Endodermal cell (in vitro differentiated cells): Measurements from ENCODE around the gene POC1A. TPM values are rescaled to one million over a fixed set of nuclear protein-coding genes. Genes with fewer than 3 reads are reported as not detected.
"Not testable (repeated sequence)": the region's sequence is repeated elsewhere in the genome, so short reads cannot be mapped to it uniquely, and the experiment has no call there.

Source experiments
- DNase-seq: peaks from one replicate; pipeline ENCODE4 v3.0.0-alpha.2; 2017
- H3K27ac ChIP-seq: 2 replicates; pipeline ENCODE4 v1.5.1; 2013; ENCODE audit warnings: mild to moderate bottlenecking, low read depth, low read length, moderate library complexity
- H3K27me3 ChIP-seq: 2 replicates; pipeline ENCODE4 v1.6.1; 2013; ENCODE audit warnings: mild to moderate bottlenecking, low read length, moderate library complexity; ENCODE audit not compliant: insufficient read depth, control insufficient read depth, poor library complexity, severe bottlenecking
- H3K36me3 ChIP-seq: 2 replicates; pipeline ENCODE4 v1.7.0; 2013; ENCODE audit warnings: mild to moderate bottlenecking, low read length, moderate library complexity; ENCODE audit not compliant: control insufficient read depth, insufficient read depth
- H3K4me1 ChIP-seq: one replicate; pipeline ENCODE4 v1.7.0; 2013; ENCODE audit warnings: low read length; ENCODE audit not compliant: control insufficient read depth, insufficient read depth
- H3K4me3 ChIP-seq: 2 replicates; pipeline ENCODE4 v1.5.1; 2013; ENCODE audit warnings: mild to moderate bottlenecking, low read length, moderate library complexity
- H3K9ac ChIP-seq: 2 replicates; pipeline ENCODE4 v1.6.1; 2013; ENCODE audit warnings: mild to moderate bottlenecking, low read length, moderate library complexity; ENCODE audit not compliant: poor library complexity, severe bottlenecking; ENCODE audit errors: extremely low read depth
- H3K9me3 ChIP-seq: 2 replicates; pipeline ENCODE4 v1.6.1; 2013; ENCODE audit warnings: mild to moderate bottlenecking, low read length, moderate library complexity; ENCODE audit not compliant: control insufficient read depth
- H3K27ac Mint-ChIP-seq: 2 replicates; pipeline ENCODE4 v1.8.0; 2020; ENCODE audit warnings: mixed read lengths
- H3K27me3 Mint-ChIP-seq: 2 replicates; pipeline ENCODE4 v1.8.0; 2021; ENCODE audit warnings: mild to moderate bottlenecking, mixed read lengths; ENCODE audit not compliant: insufficient read depth
- H3K36me3 Mint-ChIP-seq: 2 replicates; pipeline ENCODE4 v1.8.0; 2020; ENCODE audit warnings: low read depth, mixed read lengths
- H3K4me1 Mint-ChIP-seq: 2 replicates; pipeline ENCODE4 v1.8.0; 2020; ENCODE audit warnings: mixed read lengths
- H3K4me3 Mint-ChIP-seq: 2 replicates; pipeline ENCODE4 v1.8.0; 2020; ENCODE audit warnings: mild to moderate bottlenecking, moderate library complexity, mixed read lengths
- H3K9me3 Mint-ChIP-seq: 2 replicates; pipeline ENCODE4 v1.8.0; 2020; ENCODE audit warnings: mild to moderate bottlenecking, mixed read lengths
- CTCF ChIP-seq: fragments of 200-600 bp; sonication (generic); conservative IDR thresholded peaks from 2 replicates; pipeline ENCODE4 v1.5.0; 2021; ENCODE audit warnings: antibody characterized with exemption, mild to moderate bottlenecking
- WGBS, 2 experiments: methylation state at CpG; one replicate each; pipeline versions ENCODE4 v1.1.5 to v1.1.7; 2013; ENCODE audit warnings: missing lambda C conversion rate in 2 of 2, mixed read lengths in 1 of 2; ENCODE audit not compliant: insufficient coverage in 1 of 2, insufficient read length in 1 of 2; 5-methylcytosine and 5-hydroxymethylcytosine counted together
- total RNA-seq, 2 donors: library from RNA; stranded (reverse); fragmentation: NEBNext Ultra II Directional in 1 of 2; extraction: Animal tissue kit (Norgen Biotek cat#: 25700) in 1 of 2; gene quantifications; 2 replicates in 1 of 2; 3 replicates in 1 of 2; pipeline ENCODE4 v1.2.1, GENCODE V29; 2021

POC1A gene
- total RNA-seq, 2 donors from 2014 or later: 19.7 to 24.0 TPM

DNA sequence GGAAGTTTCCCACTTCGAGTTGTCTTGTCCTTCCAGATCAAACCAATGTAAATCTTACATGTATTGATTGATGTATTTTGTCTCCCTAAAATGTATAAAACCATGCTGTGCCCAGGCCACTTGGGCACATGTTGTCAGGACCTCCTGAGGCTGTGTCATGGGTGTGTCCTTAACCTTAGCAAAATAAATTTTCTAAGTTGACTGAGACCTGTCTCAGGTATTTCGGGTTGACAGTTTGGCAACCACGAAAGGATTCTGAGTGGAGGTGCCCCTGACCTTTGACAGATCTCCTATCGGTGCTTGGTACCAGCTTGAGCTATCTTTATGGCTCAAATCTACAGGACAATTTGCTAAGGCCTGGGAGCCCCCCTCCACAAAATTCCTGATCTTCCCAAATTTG, 1.7 kb upstream of the POC1A start:
- Histone ChIP-seq H3K27ac (no peak overlapping the region), H3K4me1 (no peaks in the 10 kb centered on the region), H3K9me3 (no peaks in the 10 kb centered on the region), H3K4me3 (no peak overlapping the region), H3K9ac (no peak overlapping the region), H3K36me3 (no peaks in the 10 kb centered on the region), H3K27me3 (no peaks in the 10 kb centered on the region)
- no peak for DNase-seq
- Mint-ChIP-seq H3K9me3 (no peaks in the 10 kb centered on the region), H3K27ac (no peak overlapping the region), H3K4me1 (peaks cover 8% of the 10 kb centered on the region), H3K36me3 (no peaks in the 10 kb centered on the region), H3K4me3 (peak overlapping the region; percentile 88), H3K27me3 (no peaks in the 10 kb centered on the region)
- TF ChIP-seq CTCF: no peak
- 94 to 96% methylated on average over 3 to 4 of the region's 4 CpGs for WGBS, 2 experiments

DNA sequence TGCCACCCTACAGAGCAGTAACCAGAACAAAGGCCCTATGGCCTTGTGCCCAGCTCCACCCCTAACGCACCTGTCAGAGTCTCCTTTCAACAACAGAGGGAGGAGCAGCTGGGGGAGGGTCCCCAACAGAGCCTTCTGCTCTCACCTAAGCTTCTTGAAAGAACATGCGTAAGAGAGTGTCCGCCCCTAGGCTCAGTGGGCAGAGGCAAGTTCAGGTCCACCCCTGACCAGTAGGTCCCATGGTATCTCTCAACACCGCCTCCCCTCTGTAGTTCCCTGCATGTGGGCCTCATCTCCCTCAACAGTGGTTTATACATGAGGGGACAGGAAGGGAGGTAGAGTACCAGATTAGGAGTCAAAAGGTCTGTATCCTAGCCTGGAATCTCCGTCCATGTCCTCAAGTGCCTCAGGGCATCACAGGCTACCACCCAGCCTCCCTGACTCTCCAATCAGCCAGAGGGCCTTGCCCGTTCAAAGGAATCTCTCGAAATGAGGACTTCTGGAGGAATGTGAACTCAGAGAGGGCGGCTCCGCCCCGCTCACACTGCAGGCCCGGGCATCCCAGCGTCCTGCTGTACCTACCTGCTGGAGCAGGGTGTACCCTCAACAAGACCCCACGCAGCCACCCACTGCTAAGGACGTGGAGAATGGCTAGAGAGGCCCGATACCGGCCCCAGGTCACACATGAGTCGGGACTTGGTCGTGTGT, 680 bp downstream of the POC1A start:
- Histone ChIP-seq H3K27ac (peak overlapping the region; percentile 51), H3K9me3 (no peaks in the 10 kb centered on the region), H3K4me1 (no peaks in the 10 kb centered on the region), H3K36me3 (peaks cover 8% of the 10 kb centered on the region), H3K9ac (peak overlapping the region; percentile 76), H3K27me3 (no peaks in the 10 kb centered on the region), H3K4me3 (peak overlapping the region; percentile 90)
- TF ChIP-seq CTCF: peak; percentile 8
- DNase-seq: peak; percentile 85
- H3K4me3 Mint-ChIP-seq: peak overlapping the region; percentile 88
- WGBS, 2 experiments: 8 to 12% methylated on average over 10 to 18 of the region's 18 CpGs
- H3K4me1 Mint-ChIP-seq: peaks cover 8% of the 10 kb centered on the region
- H3K36me3 Mint-ChIP-seq: peaks cover 9% of the 10 kb centered on the region
- H3K9me3 Mint-ChIP-seq: no peaks in the 10 kb centered on the region
- H3K27ac Mint-ChIP-seq: peak overlapping the region; percentile 98
- H3K27me3 Mint-ChIP-seq: no peaks in the 10 kb centered on the region

GRCh38 chr3:52151991-52152390, 2.2 kb downstream of the POC1A start:
- H3K4me1 ChIP-seq, H3K27ac Mint-ChIP-seq, H3K9ac ChIP-seq, H3K4me3 Mint-ChIP-seq, H3K4me1 Mint-ChIP-seq, H3K27me3 ChIP-seq, H3K9me3 Mint-ChIP-seq, H3K27ac ChIP-seq, H3K4me3 ChIP-seq, H3K27me3 Mint-ChIP-seq, H3K9me3 ChIP-seq, DNase-seq: not testable (repeated sequence)
- H3K36me3 ChIP-seq: peaks cover 12% of the 10 kb centered on the region
- 93 to 100% methylated on average over 3 to 4 of the region's 4 CpGs for WGBS, 2 experiments
- peaks cover 11% of the 10 kb centered on the region for H3K36me3 Mint-ChIP-seq

- no peaks in the 10 kb centered on the region for H3K9me3 ChIP-seq
- Mint-ChIP-seq H3K27ac (no peak overlapping the region), H3K27me3 (no peaks in the 10 kb centered on the region), H3K4me3 (no peak overlapping the region), H3K36me3 (peaks cover 13% of the 10 kb centered on the region), H3K9me3 (no peaks in the 10 kb centered on the region), H3K4me1 (peaks cover 8% of the 10 kb centered on the region)
- no peak for DNase-seq
- H3K27ac ChIP-seq: no peak overlapping the region
- H3K36me3 ChIP-seq: peaks cover 17% of the 10 kb centered on the region
- 92 to 95% methylated on average over 3 to 4 of the region's 4 CpGs for WGBS, 2 experiments
- no peak for TF ChIP-seq CTCF
- H3K9ac ChIP-seq: no peak overlapping the region
- no peaks in the 10 kb centered on the region for H3K27me3 ChIP-seq
- H3K4me1 ChIP-seq: no peaks in the 10 kb centered on the region
- no peak overlapping the region for H3K4me3 ChIP-seq
Measured at GRCh38 chr3:52150860-52151259, 3.4 kb downstream of the POC1A start.
